Hematopoietic multipotent progenitor cell treated with erythropoietin and hydrocortisone succinate and interleukin-3 and kit ligand, for 17 days (in vitro differentiated cells): ENCODE measurements around the gene MFSD2A.
"Not testable (repeated sequence)": the region's sequence is repeated elsewhere in the genome, so short reads cannot be mapped to it uniquely, and the experiment has no call there.

Source experiments
- DNase-seq: peaks from one replicate; pipeline ENCODE4 v3.0.0-alpha.2; 2015; ENCODE audit warnings: low spot score

The MFSD2A gene

GRCh38 chr1:39969048-39969447 is 14.1 kb downstream of the MFSD2A start:
- no peak for DNase-seq

- DNase-seq: no peak
Measured at GRCh38 chr1:39969531-39970270, 14.8 kb downstream of the MFSD2A start.

- no peak for DNase-seq
Measured at GRCh38 chr1:39970274-39970673, 15.3 kb downstream of the MFSD2A start.

- DNase-seq: no peak
Measured at GRCh38 chr1:39971138-39971537, 16.2 kb downstream of the MFSD2A start.

- DNase-seq: peak; percentile 74
Measured at GRCh38 chr1:39973503-39974135, 18.7 kb downstream of the MFSD2A start.

GRCh38 chr1:39976732-39977131 is 21.8 kb downstream of the MFSD2A start:
- no peak for DNase-seq

- no peak for DNase-seq
Measured at GRCh38 chr1:39977202-39977601, 22.3 kb downstream of the MFSD2A start.

- no peak for DNase-seq
Measured at GRCh38 chr1:39979654-39980053, 24.7 kb downstream of the MFSD2A start.

GRCh38 chr1:39980555-39981313 is 25.8 kb downstream of the MFSD2A start:
- DNase-seq: no peak

- no peak for DNase-seq
Measured at GRCh38 chr1:39981385-39981784, 26.4 kb downstream of the MFSD2A start.

GRCh38 chr1:39981945-39982344 is 27.0 kb downstream of the MFSD2A start:
- DNase-seq: no peak

GRCh38 chr1:39984480-39984879 is 29.5 kb downstream of the MFSD2A start:
- DNase-seq: not testable (repeated sequence)

GRCh38 chr1:39984951-39985350 is 30.0 kb downstream of the MFSD2A start:
- no peak for DNase-seq

GRCh38 chr1:39987869-39988268 is 32.9 kb downstream of the MFSD2A start:
- no peak for DNase-seq

GRCh38 chr1:39988618-39989343 is 33.8 kb downstream of the MFSD2A start:
- no peak for DNase-seq

GRCh38 chr1:39990428-39990827 is 35.5 kb downstream of the MFSD2A start:
- no peak for DNase-seq

GRCh38 chr1:39992234-39992633 is 37.3 kb downstream of the MFSD2A start:
- no peak for DNase-seq

- DNase-seq: no peak
Measured at GRCh38 chr1:39992888-39993287, 37.9 kb downstream of the MFSD2A start.

- DNase-seq: no peak
Measured at GRCh38 chr1:39995973-39996393, 41.0 kb downstream of the MFSD2A start.

- DNase-seq: no peak
Measured at GRCh38 chr1:39996396-39997004, 41.6 kb downstream of the MFSD2A start.

- DNase-seq: no peak
Measured at GRCh38 chr1:40001456-40001855, 46.5 kb downstream of the MFSD2A start.
